ENCODE results near the gene SAMHD1.

- TF ChIP-seq GATA2 (IDR thresholded peaks at IDR 0.05; ENCODE audit: low read depth, low read length) (no peak), GATA3 (IDR thresholded peaks at IDR 0.05; ENCODE audit: low read depth, low read length) (no peak)
Observed at GRCh38 chr20:36888880-36889516, 62.5 kb downstream of the SAMHD1 start.
